Measurements from ENCODE around the gene PSME2.

DNA sequence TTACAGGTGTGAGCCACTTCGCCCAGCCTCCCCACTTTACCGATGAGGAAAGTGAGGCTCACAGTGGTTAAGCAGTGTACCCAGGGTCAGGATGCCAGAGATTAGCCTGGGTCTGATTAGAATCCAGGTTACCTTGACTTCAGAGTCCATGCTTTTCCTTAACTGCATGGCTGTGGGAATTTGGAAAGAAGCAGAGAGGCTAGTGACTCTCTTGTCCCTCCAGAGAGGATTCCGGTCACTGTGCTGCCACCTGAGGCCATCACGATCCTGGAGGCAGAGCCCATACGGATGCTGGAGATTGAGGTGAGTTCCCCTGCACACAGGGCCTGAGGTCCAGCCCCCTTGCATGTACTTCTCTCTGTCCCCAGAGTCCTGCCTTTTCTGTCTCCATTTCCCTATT, 30.2 kb upstream of the PSME2 start:
- TF ChIP-seq EZH2phosphoT487 (IDR thresholded peaks at IDR 0.05; ENCODE audit: unreplicated experiment): no peak
- TF ChIP-seq, protein P1, sequence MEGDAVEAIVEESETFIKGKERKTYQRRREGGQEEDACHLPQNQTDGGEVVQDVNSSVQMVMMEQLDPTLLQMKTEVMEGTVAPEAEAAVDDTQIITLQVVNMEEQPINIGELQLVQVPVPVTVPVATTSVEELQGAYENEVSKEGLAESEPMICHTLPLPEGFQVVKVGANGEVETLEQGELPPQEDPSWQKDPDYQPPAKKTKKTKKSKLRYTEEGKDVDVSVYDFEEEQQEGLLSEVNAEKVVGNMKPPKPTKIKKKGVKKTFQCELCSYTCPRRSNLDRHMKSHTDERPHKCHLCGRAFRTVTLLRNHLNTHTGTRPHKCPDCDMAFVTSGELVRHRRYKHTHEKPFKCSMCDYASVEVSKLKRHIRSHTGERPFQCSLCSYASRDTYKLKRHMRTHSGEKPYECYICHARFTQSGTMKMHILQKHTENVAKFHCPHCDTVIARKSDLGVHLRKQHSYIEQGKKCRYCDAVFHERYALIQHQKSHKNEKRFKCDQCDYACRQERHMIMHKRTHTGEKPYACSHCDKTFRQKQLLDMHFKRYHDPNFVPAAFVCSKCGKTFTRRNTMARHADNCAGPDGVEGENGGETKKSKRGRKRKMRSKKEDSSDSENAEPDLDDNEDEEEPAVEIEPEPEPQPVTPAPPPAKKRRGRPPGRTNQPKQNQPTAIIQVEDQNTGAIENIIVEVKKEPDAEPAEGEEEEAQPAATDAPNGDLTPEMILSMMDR (conservative IDR thresholded peaks at IDR 0.05; ENCODE audit: low read depth in 2 of 2): no peak
